ENCODE measurements around the gene GLT8D2.

GLT8D2 gene, protein sequence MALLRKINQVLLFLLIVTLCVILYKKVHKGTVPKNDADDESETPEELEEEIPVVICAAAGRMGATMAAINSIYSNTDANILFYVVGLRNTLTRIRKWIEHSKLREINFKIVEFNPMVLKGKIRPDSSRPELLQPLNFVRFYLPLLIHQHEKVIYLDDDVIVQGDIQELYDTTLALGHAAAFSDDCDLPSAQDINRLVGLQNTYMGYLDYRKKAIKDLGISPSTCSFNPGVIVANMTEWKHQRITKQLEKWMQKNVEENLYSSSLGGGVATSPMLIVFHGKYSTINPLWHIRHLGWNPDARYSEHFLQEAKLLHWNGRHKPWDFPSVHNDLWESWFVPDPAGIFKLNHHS

DNA sequence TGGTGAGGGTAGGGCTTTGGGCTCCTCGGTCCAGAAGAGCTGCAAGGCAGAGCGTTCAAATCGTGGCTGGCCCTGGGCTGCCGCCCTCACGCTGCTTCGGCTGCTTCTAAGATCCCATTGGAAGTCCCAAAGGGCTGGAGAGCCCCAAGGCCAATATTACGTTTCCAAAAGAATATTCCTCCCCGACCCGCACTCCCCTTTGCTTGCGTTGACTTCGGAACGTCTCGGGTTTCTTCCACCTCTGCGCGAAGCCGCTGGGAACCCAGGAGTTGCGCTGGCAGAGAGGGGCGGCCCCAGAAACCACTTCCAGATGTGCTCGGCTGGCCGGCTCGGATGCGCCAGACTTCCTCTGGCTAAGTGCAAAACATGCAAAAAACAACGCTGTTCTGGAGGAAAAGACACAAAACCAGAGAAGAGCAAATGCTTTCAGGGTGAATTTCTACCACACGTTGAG is at the start of gene GLT8D2:
Gene GLT8D2, minus strand, starts transcription at position 285 of the 454 bp plus-strand sequence. CDS start 30,539 bp downstream, outside the sequence.
- DNase-seq, result peak in 2 of 10 donors; percentile 14 to 78

DNA sequence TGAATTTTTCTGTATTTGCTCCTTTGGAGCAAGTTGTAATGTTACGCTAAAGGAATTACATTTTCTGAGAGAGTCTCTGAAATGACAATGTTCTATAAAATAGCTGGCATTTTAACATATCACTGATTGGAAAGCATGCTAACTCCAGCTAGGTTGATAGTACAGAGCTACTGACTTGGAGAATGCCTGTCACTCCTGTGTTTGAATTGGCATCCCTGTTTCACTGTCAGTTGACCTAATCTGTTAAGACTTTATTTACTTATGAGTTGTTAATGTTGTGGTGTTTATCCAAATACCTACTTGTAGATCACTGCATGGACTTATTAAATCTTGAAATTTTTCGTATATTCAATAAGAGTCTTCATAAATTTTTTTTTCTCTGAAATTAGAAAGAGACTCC is 48.0 kb upstream of the GLT8D2 start:
- no peak for DNase-seq
- intact Hi-C loops (cut with DNase I), result no loop called here

More for the DNA sequence above, at the start of gene GLT8D2:
- intact Hi-C loops (cut with DNase I), result no loop called here

DNA sequence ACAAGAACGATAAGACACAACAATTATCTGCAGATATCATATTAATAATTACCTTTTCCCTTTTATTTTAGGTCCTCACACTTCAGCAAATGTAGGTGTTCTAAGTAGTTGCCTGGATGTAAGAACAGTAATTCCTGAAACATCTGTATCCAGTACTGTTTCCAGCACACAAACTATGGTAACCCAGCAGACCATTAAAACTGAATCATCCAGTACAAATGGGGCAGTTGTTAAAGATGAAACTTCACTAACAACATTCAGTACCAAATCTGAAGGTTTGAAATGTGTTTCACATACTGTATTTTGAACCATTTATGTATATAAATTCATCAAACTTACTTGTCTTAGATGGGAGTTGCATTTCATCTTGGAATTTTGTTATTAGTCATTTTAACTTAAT is 45.3 kb upstream of the GLT8D2 start:
- intact Hi-C loops (cut with DNase I), result no loop called here
- no peak for DNase-seq

DNA sequence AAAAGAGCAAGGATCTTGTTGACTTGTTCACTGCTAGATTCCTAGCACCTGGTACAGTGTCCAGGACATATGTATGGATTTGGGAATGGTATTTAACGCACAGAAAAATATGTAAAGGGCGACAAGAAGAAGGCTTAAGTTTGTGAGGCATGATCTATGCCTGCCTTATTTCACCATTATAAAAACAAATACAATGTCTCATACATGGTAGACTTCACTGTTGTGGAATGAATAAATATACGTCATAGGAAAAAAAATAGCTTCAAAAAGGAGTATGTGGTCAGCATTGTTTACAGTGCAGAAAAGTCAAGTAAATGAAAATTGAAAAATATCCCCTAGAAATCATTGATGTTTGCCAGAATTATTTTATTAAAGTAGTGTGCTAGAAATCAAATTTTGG is 44.3 kb upstream of the GLT8D2 start:
- intact Hi-C loops (cut with DNase I), result no loop called here
- DNase-seq, result no peak

DNA sequence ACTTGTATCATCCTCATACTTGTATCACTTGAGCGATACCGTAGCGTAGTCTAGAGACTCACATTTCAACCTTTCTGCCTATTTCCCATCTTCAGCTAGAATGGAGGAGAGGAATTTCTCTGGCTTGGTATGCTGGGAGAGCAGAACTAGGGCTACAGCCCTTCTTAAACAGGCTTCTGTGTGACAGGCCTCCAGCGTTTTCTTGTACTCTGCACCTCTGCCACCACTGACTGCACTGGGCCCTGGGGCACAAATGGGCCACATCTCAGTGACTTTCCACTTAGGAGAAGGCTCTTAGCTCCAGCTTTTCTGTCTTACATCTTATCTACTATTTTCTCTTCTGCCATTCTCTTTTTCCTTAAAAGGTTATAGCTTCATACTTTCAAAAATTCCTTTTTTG is 41.1 kb upstream of the GLT8D2 start:
- no peak for DNase-seq
- intact Hi-C loops (cut with DNase I), result no loop called here

DNA sequence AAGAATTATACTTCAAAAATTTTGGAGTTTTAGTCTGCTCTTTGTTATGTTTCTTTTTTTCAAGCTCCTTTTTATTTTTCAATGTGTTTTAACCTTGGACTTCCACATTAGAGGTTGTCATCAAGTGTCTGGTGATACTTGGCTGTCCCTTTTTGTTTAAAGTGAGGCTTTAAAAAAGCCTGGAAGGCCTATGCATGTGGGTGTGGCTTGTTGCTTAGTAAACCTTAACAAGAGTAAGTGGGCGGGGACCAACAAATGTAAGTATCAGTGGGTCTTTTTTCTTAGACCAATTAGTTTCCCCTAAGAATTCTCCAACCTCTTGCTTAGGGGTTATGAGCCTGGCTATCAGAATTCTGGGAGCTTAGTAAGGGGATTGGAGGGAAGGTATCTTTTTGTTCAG is 40.7 kb upstream of the GLT8D2 start:
- intact Hi-C loops (cut with DNase I), result no loop called here

DNA sequence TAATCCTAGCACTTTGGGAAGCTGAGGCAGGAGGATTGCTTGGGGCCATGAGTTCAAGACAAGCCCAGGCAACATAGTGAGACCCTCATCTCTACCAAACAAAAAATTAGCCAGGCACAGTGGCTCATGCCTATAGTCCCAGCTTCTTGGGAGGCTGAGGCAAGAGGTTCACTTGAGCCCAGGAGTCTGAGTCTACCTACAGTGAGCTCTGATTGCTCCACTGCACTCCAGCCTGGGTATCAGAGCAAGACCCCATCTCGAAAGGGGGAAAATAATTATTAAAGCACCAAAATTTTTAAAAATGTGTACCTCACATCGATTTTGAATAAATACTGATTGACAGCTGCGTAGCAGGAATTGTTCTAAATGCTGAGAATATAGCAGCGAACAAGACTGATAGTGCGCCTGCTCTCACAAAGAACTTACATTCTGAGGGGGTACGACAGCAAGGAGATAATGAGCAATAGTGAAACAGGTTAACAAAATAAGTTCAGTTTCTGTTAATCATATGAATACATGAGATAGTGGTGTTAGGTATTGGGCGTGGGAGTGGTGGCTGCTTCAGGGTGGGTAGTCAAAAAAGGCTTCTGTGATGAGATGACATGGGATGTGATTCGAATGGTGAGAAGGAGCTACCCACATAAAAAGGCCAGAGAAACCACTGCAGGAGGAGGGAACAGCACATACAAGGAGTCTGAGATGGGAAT is 33.9 kb upstream of the GLT8D2 start:
- intact Hi-C loops (cut with DNase I), result no loop called here

More for the DNA sequence above, 40.7 kb upstream of the GLT8D2 start:
- DNase-seq, result no peak

DNA sequence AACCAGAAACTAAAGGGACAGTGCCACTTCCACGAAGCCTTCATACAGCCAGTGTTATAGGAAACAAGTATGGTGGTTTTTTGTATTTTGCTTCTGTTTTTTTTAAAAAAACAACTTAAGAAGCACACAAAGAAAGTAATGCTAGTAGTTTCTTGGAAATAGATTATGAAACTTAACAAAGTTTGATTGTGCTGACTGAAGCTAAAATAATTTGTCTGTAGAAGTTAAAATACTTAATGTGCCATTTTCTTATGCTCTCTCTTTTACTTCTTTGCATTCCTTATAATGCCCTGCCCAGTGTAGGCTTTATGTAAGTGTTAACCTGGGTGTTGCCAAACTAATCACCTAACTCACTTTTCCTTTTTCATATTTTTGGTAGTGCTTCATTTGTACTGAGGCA is 30.8 kb upstream of the GLT8D2 start:
- intact Hi-C loops (cut with DNase I), result no loop called here

More for the DNA sequence above, 33.9 kb upstream of the GLT8D2 start:
- DNase-seq, result no peak

DNA sequence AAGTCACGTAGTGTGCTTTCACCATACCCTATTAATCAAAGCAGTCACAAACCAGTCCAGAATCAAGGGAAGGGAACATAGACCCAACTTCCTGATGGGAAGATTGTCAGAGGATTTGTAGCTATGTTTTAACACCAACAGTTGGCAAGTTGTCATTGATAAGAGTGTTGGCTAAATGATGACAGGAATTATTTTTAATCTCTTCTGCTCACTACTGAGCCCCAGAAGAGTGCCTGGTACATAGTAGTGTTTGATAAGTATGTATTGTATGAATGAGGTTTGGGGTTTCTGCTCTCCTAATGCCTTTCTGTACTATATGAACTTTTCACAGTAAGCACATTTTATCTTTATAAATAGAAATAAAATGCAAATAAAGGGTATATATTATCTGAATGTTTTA is 29.0 kb upstream of the GLT8D2 start:
- DNase-seq, result no peak
- intact Hi-C loops (cut with DNase I), result no loop called here

More for the DNA sequence above, 30.8 kb upstream of the GLT8D2 start:
- DNase-seq, result no peak

DNA sequence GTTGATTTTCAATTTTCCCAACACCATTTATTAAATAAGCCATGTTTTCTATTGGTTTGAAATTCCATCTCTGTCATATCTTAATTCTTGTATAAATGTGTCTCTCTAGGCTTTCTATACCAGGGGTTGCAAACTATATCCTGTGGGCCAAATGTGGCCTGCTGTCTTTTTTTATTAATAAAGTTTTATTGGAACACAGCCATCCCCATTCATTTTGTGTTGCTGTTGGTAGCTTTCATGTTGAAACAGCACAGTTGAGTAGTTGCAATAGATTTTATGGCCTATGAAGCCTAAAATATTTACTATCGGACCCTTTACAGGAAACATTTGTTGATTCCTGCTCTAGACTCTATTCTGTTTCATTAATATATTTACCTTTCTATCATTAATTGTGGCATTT is 23.7 kb upstream of the GLT8D2 start:
- no peak for DNase-seq
- intact Hi-C loops (cut with DNase I), result no loop called here

DNA sequence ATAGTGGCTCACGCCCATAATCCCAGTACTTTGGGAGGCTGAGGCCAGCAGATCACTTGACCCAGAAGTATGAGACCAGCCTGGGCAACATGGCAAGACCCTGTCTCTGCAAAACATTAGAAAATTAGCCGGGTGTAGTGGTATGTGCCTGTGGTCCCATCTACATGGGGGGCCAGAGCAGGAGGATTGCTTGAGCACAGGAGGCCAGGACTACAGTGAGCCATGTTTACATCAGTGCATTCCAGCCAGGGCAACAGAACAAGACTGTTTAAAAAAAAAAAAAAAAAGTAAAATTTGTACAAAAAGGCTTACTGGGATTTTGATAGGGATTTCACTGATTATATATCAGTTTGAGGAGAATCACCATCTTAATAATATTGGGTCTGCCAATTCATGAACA is 22.1 kb upstream of the GLT8D2 start:
- DNase-seq, result no peak
- intact Hi-C loops (cut with DNase I), result no loop called here

DNA sequence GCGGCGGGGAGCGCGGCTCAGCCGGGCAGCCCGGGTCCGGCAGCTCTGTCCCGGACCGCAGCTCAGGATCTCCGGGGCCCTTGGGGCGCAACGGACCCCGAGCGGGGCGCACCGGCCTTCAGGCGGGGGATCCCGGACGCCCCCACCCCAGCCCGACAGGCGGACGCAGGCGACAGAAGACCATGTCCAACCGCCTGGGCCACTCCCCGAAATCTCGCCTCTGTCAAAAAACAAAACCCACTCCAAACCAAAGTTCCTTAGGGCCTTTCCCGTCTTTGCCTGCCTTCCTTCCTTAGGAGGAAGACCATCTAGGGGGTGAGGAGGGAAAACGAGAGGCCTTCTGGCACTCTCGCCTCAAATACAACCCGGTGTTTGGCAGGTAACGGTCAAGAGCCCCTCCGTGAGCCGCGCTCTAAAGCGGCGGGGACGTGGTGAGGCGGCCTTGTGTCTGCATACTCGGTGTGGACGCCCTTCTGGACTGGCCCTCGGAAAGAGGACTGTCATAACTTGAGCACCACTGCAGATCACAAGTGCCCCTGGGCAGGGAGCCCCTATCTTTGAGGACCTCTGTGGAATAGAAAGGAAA is 14.9 kb upstream of the GLT8D2 start:
- DNase-seq, result peak in 4 of 10 donors; percentile 8 to 86 (median 46)
- intact Hi-C loops (cut with DNase I), result loop anchor here (1.0 to 2.0 kb wide), 2 partner anchors 73 to 98 kb away; partner anchors contain the start of gene NFYB

DNA sequence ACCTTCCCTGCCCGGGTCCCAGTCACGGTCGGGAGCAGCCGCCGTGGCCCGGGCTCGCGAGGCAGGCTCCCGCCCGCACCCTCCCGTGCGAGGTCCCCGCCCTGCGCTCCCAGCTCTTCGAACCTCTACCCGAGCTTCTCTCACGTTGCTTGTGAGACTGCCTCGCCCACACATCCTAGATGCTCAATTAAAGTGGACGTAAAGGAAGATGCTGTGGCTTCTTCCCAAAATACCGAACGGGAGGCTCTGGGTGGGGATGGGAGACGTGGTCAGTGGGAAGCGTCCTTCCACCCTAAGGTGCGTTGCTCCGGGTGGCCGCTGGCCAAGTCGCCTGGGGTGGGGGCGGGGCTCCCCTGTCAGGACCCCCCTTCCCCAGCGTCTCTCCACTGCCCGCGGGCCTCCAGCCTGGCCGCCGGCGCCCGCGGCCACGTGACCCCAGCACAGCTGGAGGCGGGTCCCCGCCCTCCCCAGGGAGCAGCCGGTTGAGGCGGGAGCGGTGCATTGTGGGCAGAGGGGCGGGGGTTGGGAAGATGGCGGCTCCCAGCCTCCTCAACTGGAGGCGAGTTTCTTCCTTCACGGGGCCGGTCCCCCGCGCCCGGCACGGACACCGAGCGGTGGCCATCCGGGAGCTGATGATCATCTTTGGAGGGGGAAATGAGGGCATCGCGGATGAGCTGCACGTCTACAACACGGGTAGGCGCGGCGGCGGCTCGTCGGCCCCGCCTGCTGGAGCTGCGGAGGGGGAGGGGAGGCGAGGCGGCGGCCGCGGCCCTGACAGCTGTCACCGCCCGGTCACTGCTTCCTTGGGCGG is 14.2 kb upstream of the GLT8D2 start, which contains the start of gene HCFC2:
Gene HCFC2, plus strand, starts transcription at position 501 of the 811 bp plus-strand sequence. Its CDS starts 30 bp downstream, at position 531.
- peak; percentile 88 to 99 (median 92) for DNase-seq
- intact Hi-C loops (cut with DNase I), result loop anchor here (1.0 to 2.0 kb wide), 2 partner anchors 74 to 97 kb away; partner anchors contain the start of gene NFYB

DNA sequence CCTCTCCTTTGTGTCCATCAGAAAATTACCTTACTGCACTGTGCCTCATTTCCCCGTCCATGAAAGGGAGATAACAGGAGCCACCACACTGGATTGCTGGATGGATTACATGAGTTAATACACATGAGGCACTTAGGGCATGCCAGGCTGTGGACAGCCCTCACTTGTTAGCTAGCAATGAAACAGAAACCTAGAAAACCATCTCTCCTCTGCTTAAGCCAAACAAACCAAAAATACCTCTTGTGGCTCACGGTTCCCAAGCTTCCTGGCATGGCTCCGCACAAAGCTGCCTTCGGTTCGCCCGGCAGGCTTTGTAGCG is 13.7 kb upstream of the GLT8D2 start:
- no peak for DNase-seq
- intact Hi-C loops (cut with DNase I), result loop anchor here (1.0 to 2.0 kb wide), 2 partner anchors 75 to 97 kb away; partner anchors contain the start of gene NFYB

DNA sequence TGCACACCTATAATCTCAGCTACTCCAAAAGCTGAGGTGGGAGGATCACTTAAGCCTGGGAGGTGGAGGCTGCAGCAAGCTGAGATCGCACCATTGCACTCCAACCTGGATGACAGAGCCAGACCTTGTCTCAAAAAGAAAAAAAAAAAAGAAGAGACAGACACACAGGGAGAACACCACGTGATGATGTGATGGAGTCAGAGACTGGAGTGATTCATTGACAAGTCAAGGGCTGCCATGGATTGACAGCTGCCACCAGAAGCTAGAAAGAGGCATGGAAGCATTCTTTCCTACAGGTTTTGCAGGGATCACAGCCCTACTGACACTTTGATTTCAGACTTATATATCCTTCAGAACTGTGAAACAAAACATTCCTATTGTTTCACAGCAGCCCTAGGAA is 10.8 kb upstream of the GLT8D2 start:
- intact Hi-C loops (cut with DNase I), result no loop called here
- no peak for DNase-seq

DNA sequence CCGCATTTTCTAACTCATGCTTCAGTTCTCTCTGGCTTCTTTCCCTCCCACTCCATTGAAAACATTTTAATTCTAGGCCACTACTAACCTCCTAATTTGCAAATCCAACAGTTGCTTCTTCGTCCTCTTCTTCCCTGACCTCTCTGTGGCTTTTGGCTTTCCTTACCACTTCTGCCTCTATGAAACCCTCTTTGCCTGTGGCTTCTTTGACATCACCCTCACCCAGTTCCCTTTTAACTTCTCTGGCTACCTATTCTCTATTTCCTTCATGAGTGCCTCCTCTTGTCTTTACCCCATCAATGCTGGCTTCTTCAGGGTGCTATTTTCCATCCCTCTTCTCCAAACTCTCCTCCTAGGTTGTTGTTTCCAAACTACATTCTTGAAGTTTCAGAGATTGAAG is 10.0 kb upstream of the GLT8D2 start:
- intact Hi-C loops (cut with DNase I), result no loop called here

DNA sequence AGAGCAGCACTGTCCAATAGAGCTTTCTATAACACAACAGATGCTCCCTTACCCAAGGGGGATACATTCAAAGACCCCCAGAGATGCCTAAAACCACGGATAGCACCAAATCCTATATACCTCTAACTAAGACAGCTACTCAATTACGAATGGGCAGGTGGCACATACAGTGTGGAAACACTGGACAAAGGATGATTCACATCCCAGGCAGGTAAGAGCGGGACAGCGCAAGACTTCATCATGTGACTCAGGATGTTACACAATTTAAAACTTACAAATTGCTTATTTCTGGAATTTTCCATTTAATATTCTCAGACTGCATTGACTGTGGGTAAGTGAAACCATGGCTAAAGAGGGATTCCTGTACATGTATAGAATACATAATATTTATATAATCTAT is 8.8 kb upstream of the GLT8D2 start:
- no peak for DNase-seq
- intact Hi-C loops (cut with DNase I), result no loop called here

More for the DNA sequence above, 10.0 kb upstream of the GLT8D2 start:
- DNase-seq, result no peak

DNA sequence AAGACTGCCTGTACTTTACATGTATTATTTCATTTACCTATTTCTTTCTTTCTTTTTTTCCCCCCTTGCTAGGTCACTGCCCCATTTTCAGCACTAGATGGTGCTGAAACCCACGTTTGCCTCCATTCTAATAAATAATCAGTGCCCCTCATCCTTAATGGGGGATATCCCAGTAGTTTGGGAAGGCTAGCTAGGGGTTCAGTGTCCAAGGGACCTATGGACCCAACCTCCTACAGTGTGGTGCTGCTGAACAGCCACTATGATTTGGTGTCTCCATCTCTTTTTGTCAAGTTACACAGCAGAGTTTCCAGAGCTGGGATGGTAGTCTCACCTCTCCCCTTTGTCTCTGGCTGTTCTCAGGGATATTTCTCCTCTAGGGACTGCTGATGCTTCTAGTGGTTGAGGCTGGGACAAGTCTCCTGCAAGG is 7.8 kb upstream of the GLT8D2 start:
- intact Hi-C loops (cut with DNase I), result loop anchor here (2.0 kb wide), 1 partner anchor 51 kb away; no protein-coding TSS in a partner anchor
- no peak for DNase-seq

DNA sequence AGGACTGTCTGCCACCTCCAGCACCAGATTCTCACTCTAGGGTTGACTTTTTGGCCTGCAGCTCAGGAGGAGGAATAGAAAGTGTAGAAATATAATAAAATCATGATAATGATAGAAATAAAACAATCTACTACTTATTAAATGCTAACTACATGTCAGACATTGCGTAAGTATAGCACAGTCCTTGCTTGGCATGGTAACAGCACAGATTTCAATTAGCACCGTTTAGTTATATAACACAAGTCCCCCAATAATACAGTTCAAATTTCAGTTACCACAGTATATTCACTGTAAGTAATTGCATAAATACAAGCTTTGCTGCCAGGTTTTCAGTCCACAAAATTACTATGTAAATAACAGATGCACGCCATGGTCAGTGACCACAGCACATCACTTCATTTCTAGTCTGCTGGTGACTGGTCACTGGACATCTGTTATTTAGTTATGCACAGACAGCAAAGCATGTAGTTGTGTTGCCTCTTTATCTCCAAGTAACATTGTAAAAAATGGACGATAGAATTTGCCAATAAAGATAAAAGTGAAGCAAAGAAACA is 6.5 kb upstream of the GLT8D2 start:
- no peak for DNase-seq
- intact Hi-C loops (cut with DNase I), result loop anchor here (2.0 kb wide), 1 partner anchor 52 kb away; no protein-coding TSS in a partner anchor

All from posterior cingulate gyrus (tissue), 11 donors.